H1 (cell line): ENCODE results near the gene TBC1D9. TPM values are rescaled to one million over a fixed set of nuclear protein-coding genes. Genes with fewer than 3 reads are reported as not detected.

ENCODE experiments used
- CTCF ChIA-PET: fragments of 300-600 bp; sonication (Branson Sonifier 250); formaldehyde crosslinking; loops from one replicate; lab custom pipeline; 2021; ENCODE audit not compliant: partially characterized antibody; lab: Charles Lee
- POLR2A ChIA-PET: fragments of 300-600 bp; sonication (Branson Sonifier 250); formaldehyde crosslinking; loops from one replicate; lab custom pipeline; 2021; ENCODE audit warnings: inconsistent platforms; ENCODE audit not compliant: partially characterized antibody; lab: Charles Lee
- DNase-seq, 2 experiments: peaks; one replicate each; pipeline versions ENCODE4 v3.0.0 to v3.0.0-alpha.2; 2010 to 2022; ENCODE audit warnings: low spot score in 2 of 2, low read depth in 1 of 2, mixed read lengths in 1 of 2
- FAIRE-seq: peaks from 2 replicates; lab custom pipeline; 2011; peaks lifted over from hg19 to GRCh38; lab: Jason Lieb, UNC
- H2AFZ ChIP-seq: 2 replicates; pipeline ENCODE4 v1.8.1; 2012; ENCODE audit warnings: low read length, inconsistent platforms
- H2AK5ac ChIP-seq: 2 replicates; pipeline ENCODE4 v1.6.1; 2013; ENCODE audit warnings: low read depth, low read length
- H2BK120ac ChIP-seq: replicated peaks from 2 replicates; pipeline ENCODE3; 2013; ENCODE audit warnings: low read depth, low read length, inconsistent platforms
- H2BK12ac ChIP-seq: 2 replicates; pipeline ENCODE4 v1.6.1; 2013; ENCODE audit warnings: low read depth, low read length
- H2BK15ac ChIP-seq: 2 replicates; pipeline ENCODE4 v1.6.1; 2013; ENCODE audit warnings: low read length
- H2BK20ac ChIP-seq: 2 replicates; pipeline ENCODE4 v1.6.1; 2013; ENCODE audit warnings: low read length
- H2BK5ac ChIP-seq: 2 replicates; pipeline ENCODE4 v1.6.1; 2013; ENCODE audit warnings: low read depth, low read length
- H3K14ac ChIP-seq: 2 replicates; pipeline ENCODE4 v1.6.1; 2013; ENCODE audit warnings: inconsistent platforms; ENCODE audit not compliant: insufficient read length
- H3K18ac ChIP-seq: 2 replicates; pipeline ENCODE4 v1.6.1; 2013; ENCODE audit warnings: low read length; ENCODE audit errors: extremely low read depth
- H3K23ac ChIP-seq: 2 replicates; pipeline ENCODE4 v1.6.1; 2013; ENCODE audit warnings: inconsistent platforms; ENCODE audit not compliant: insufficient read length
- H3K23me2 ChIP-seq: 2 replicates; pipeline ENCODE4 v1.6.1; 2013; ENCODE audit warnings: low read depth, low read length
- H3K27ac ChIP-seq: 2 replicates; pipeline ENCODE4 v1.6.1; 2011; ENCODE audit warnings: low read depth, low read length, inconsistent platforms
- H3K27me3 ChIP-seq, 4 experiments: replicated peaks in 1 of 4; 1 replicate in 1 of 4; 2 replicates in 3 of 4; pipeline versions ENCODE4 v1.6.1 to v1.8.1; 2011 to 2013; ENCODE audit warnings: low read length in 3 of 4, mild to moderate bottlenecking in 3 of 4, inconsistent platforms in 2 of 4, mixed read lengths in 2 of 4, moderate library complexity in 1 of 4; ENCODE audit not compliant: control insufficient read depth in 3 of 4, insufficient read depth in 3 of 4; ENCODE audit errors: extremely low read depth in 1 of 4
- H3K36me3 ChIP-seq, 4 experiments: 2 replicates each; pipeline versions ENCODE4 v1.6.1 to v1.8.1; 2011 to 2013; ENCODE audit warnings: mild to moderate bottlenecking in 4 of 4, low read length in 3 of 4, moderate library complexity in 2 of 4, control low read depth in 1 of 4, inconsistent platforms in 1 of 4; ENCODE audit not compliant: insufficient read depth in 4 of 4, control insufficient read depth in 2 of 4
- H3K4ac ChIP-seq: replicated peaks from 2 replicates; pipeline ENCODE3; 2013; ENCODE audit warnings: low read length, low read depth, mixed read lengths, inconsistent platforms; ENCODE audit not compliant: insufficient read length
- H3K4me1 ChIP-seq, 4 experiments: replicated peaks in 1 of 4; 1 replicate in 1 of 4; 2 replicates in 3 of 4; pipeline versions ENCODE4 v1.6.1 to v1.8.1; 2011 to 2013; ENCODE audit warnings: low read length in 3 of 4, inconsistent platforms in 2 of 4, mixed read lengths in 1 of 4; ENCODE audit not compliant: insufficient read depth in 4 of 4, control insufficient read depth in 3 of 4
- H3K4me2 ChIP-seq, 2 experiments: 2 replicates each; pipeline versions ENCODE4 v1.6.1 to v1.8.1; 2011 to 2013; ENCODE audit warnings: low read depth in 2 of 2, low read length in 2 of 2, control low read depth in 1 of 2, inconsistent platforms in 1 of 2, mild to moderate bottlenecking in 1 of 2; ENCODE audit not compliant: insufficient read depth in 1 of 2
- H3K4me3 ChIP-seq, 4 experiments: fragments of 200-600, 300-600 bp in 1 of 4; sonication (generic), shearing (Covaris generic), sonication (Bioruptor Twin) in 1 of 4; 2 replicates each; pipeline versions ENCODE4 v1.5.1 to v1.8.1; 2011 to 2016; ENCODE audit warnings: low read length in 4 of 4, low read depth in 3 of 4, control low read depth in 2 of 4, inconsistent platforms in 2 of 4, mild to moderate bottlenecking in 2 of 4, mixed read lengths in 1 of 4, moderate library complexity in 1 of 4; ENCODE audit not compliant: insufficient read depth in 2 of 4; ENCODE audit errors: extremely low read depth in 1 of 4
- H3K56ac ChIP-seq: replicated peaks from 2 replicates; pipeline ENCODE3; 2013; ENCODE audit warnings: low read depth, mild to moderate bottlenecking, mixed read lengths, low read length, inconsistent platforms; ENCODE audit not compliant: insufficient read length
- H3K79me1 ChIP-seq: 2 replicates; pipeline ENCODE4 v1.6.1; 2013; ENCODE audit warnings: low read depth, low read length, control low read depth
- H3K79me2 ChIP-seq, 2 experiments: 2 replicates each; pipeline versions ENCODE4 v1.6.1 to v1.8.1; 2012 to 2013; ENCODE audit warnings: low read length in 2 of 2, mild to moderate bottlenecking in 2 of 2, inconsistent platforms in 1 of 2; ENCODE audit not compliant: insufficient read depth in 2 of 2, control insufficient read depth in 1 of 2
- H3K9ac ChIP-seq, 4 experiments: replicated peaks in 1 of 4; 1 replicate in 1 of 4; 2 replicates in 3 of 4; pipeline versions ENCODE4 v1.6.1 to v1.8.1; 2011 to 2013; ENCODE audit warnings: low read depth in 3 of 4, low read length in 3 of 4, control low read depth in 2 of 4, mild to moderate bottlenecking in 2 of 4, moderate library complexity in 2 of 4, inconsistent platforms in 1 of 4; ENCODE audit errors: extremely low read depth in 1 of 4
- H3K9me3 ChIP-seq, 2 experiments: 2 replicates each; pipeline versions ENCODE4 v1.6.1 to v1.8.1; 2012 to 2013; ENCODE audit warnings: mild to moderate bottlenecking in 2 of 2, moderate library complexity in 2 of 2, control low read depth in 1 of 2, inconsistent platforms in 1 of 2, low read depth in 1 of 2, low read length in 1 of 2, mixed read lengths in 1 of 2; ENCODE audit not compliant: insufficient read depth in 2 of 2
- H4K20me1 ChIP-seq, 2 experiments: replicated peaks in 1 of 2; 2 replicates each; pipeline versions ENCODE3 to v1.8.1; 2011 to 2013; ENCODE audit warnings: inconsistent platforms in 2 of 2, low read length in 2 of 2, mild to moderate bottlenecking in 1 of 2; ENCODE audit not compliant: insufficient read depth in 2 of 2, control insufficient read depth in 1 of 2
- H4K5ac ChIP-seq: 2 replicates; pipeline ENCODE4 v1.6.1; 2013; ENCODE audit warnings: low read length, low read depth, mixed read lengths, inconsistent platforms; ENCODE audit not compliant: insufficient read length
- H4K8ac ChIP-seq: 2 replicates; pipeline ENCODE4 v1.8.0; 2013; ENCODE audit warnings: mild to moderate bottlenecking, moderate library complexity, low read length, inconsistent platforms; ENCODE audit not compliant: insufficient read depth; ENCODE audit errors: extremely low read depth
- H4K91ac ChIP-seq: replicated peaks from 2 replicates; pipeline ENCODE3; 2013; ENCODE audit warnings: low read length, mixed read lengths, inconsistent platforms; ENCODE audit not compliant: insufficient read length
- ASH2L ChIP-seq: fragments of 200-600, 300-600 bp; sonication (generic); IDR thresholded peaks from one replicate; pipeline ENCODE4 v1.7.1; 2017; ENCODE audit warnings: low read length
- CTCF ChIP-seq, 3 experiments: IDR thresholded peaks; 1 replicate in 2 of 3; 2 replicates in 1 of 3; pipeline versions ENCODE4 v1.5.1 to v1.6.1; 2011; ENCODE audit warnings: low read length in 3 of 3, mild to moderate bottlenecking in 3 of 3, inconsistent platforms in 2 of 3, low read depth in 1 of 3, moderate library complexity in 1 of 3; ENCODE audit not compliant: insufficient read depth in 1 of 3; ENCODE audit errors: control extremely low read depth in 1 of 3
- EGR1 ChIP-seq: IDR thresholded peaks from 2 replicates; pipeline ENCODE4 v1.6.1; 2011; ENCODE audit warnings: low read depth, low read length, borderline replicate concordance
- EP300 ChIP-seq, 2 experiments: IDR thresholded peaks; 1 replicate in 1 of 2; 2 replicates in 1 of 2; pipeline ENCODE4 v1.6.1; 2011 to 2012; ENCODE audit warnings: low read depth in 2 of 2, low read length in 2 of 2, mild to moderate bottlenecking in 2 of 2, borderline replicate concordance in 1 of 2, inconsistent platforms in 1 of 2, moderate library complexity in 1 of 2
- POU5F1 ChIP-seq: IDR thresholded peaks from 2 replicates; pipeline ENCODE4 v1.6.1; 2011; ENCODE audit warnings: low read depth, mild to moderate bottlenecking, low read length, moderate library complexity
- RAD21 ChIP-seq, 2 experiments: IDR thresholded peaks in 1 of 2; conservative IDR thresholded peaks in 1 of 2; 2 replicates each; pipeline ENCODE4 v1.6.1; 2011; ENCODE audit warnings: low read depth in 2 of 2, low read length in 2 of 2, improper control_type of control experiment in 1 of 2, inconsistent platforms in 1 of 2, mild to moderate bottlenecking in 1 of 2, moderate library complexity in 1 of 2
- TAF1 ChIP-seq: IDR thresholded peaks from 2 replicates; pipeline ENCODE4 v1.6.1; 2011; ENCODE audit warnings: mild to moderate bottlenecking, low read depth, low read length
- TEAD4 ChIP-seq: IDR thresholded peaks from 2 replicates; pipeline ENCODE4 v1.6.1; 2012; ENCODE audit warnings: low read depth, low read length, inconsistent platforms, mixed read lengths
- YY1 ChIP-seq: IDR thresholded peaks from 2 replicates; pipeline ENCODE4 v1.6.1; 2011; ENCODE audit warnings: low read depth, mild to moderate bottlenecking, low read length
- WGBS, 2 experiments: shearing (Covaris generic) in 1 of 2; methylation state at CpG; one replicate each; pipeline versions ENCODE4 v1.1.6 to v1.1.7; 2013 to 2015; ENCODE audit warnings: low lambda C conversion rate in 2 of 2, mixed read lengths in 2 of 2, inconsistent platforms in 1 of 2, low coverage in 1 of 2, missing lambda C conversion rate in 1 of 2; ENCODE audit not compliant: insufficient replicate concordance in 2 of 2, insufficient coverage in 1 of 2, insufficient read length in 1 of 2; ENCODE audit errors: extremely low coverage in 1 of 2, missing lambda C conversion rate in 1 of 2; 5-methylcytosine and 5-hydroxymethylcytosine counted together
- polyA plus RNA-seq, 7 experiments: library from polyadenylated mRNA; depleted of rRNA in 3 of 7; stranded (reverse) in 5 of 7; unstranded in 2 of 7; fragments of >200 nt in 5 of 7; fragments of 200-250 nt in 2 of 7; gene quantifications; 1 replicate in 5 of 7; 2 replicates in 1 of 7; 4 replicates in 1 of 7; pipeline versions ENCODE4 v1.2.1 to v1.2.3, GENCODE V29; 2011 to 2013; ENCODE audit warnings: missing spikeins in 2 of 7, mixed read lengths in 2 of 7
- total RNA-seq: library from RNA; stranded (reverse); fragmentation: NEBNext Ultra II Directional; extraction: Animal tissue kit (Norgen Biotek cat#: 25700); gene quantifications from 2 replicates; pipeline ENCODE4 v1.2.1, GENCODE V29; 2021

The TBC1D9 gene
- total and polyA plus RNA-seq, 2 of the 8 experiments (the other 6 are each of a cell fraction or from before 2014, with no cell fraction given) = 0.94 to 1.0 TPM

GRCh38 chr4:140641789-140642439 lies 114.3 kb downstream of the TBC1D9 start:
- CTCF ChIA-PET = interaction anchor here (0.7 to 2.3 kb wide), 26 partner anchors 12 to 272 kb away, joined by 3 to 12 read pairs (median 4); partner anchors contain the start of gene ELMOD2
- H2AFZ ChIP-seq = peak overlapping the region; percentile 36

More at GRCh38 chr4:140641789-140642439, 114.3 kb downstream of the TBC1D9 start:
- Histone ChIP-seq H3K4ac (no peak overlapping the region), H2BK120ac (no peak overlapping the region), H3K27ac (no peak overlapping the region), H2BK20ac (no peak overlapping the region), H4K20me1 (no peaks in the 10 kb centered on the region), H3K4me1 (peaks cover 0 to 2% (median 0%) of the 10 kb centered on the region in 4 experiments; a peak in 5 of 7 replicates), H4K91ac (no peak overlapping the region), H2AK5ac (no peak overlapping the region), H3K27me3 (no peaks in the 10 kb centered on the region), H3K4me2 (peak overlapping the region; percentile 23 to 50; a peak in 2 of 4 replicates), H3K9ac (no peak overlapping the region), H3K23ac (no peak overlapping the region), H4K5ac (no peak overlapping the region), H3K23me2 (0 out of 2 replicates have a peak, but pooled peaks cover 1% of the 10 kb centered on the region), H3K36me3 (no peaks in the 10 kb centered on the region), H3K14ac (no peak overlapping the region), H4K8ac (peak overlapping the region; percentile 77; the same call in 1 of the 2 replicates), H2BK5ac (no peak overlapping the region), H2BK15ac (no peak overlapping the region), H3K56ac (no peak overlapping the region), H3K79me2 (no peaks in the 10 kb centered on the region), H3K4me3 (peak overlapping the region in 1 of 4 experiments; percentile 26; a peak in 1 of 8 replicates), H3K9me3 (no peaks in the 10 kb centered on the region), H3K18ac (no peak overlapping the region; the same call in 1 of the 2 replicates), H3K79me1 (no peaks in the 10 kb centered on the region), H2BK12ac (no peak overlapping the region)
- DNase-seq (peak in 1 of 2 experiments; percentile 71), FAIRE-seq (peak; percentile 57)
- POLR2A ChIA-PET = interaction anchor here (1.0 to 1.1 kb wide), 2 partner anchors 10 to 11 kb away, joined by 3 read pairs; no protein-coding TSS in a partner anchor
- TF ChIP-seq EGR1 (peak; percentile 41; the same call in 1 of the 2 replicates), RAD21 (IDR thresholded peaks at IDR 0.05 in 1 of 2, conservative IDR thresholded peaks at IDR 0.05 in 1 of 2; ENCODE audit: low read depth in 2 of 2, low read length in 2 of 2) (peak; percentile 67 to 69), ASH2L (peak; percentile 71), POU5F1 (no peak), TEAD4 (no peak), EP300 (IDR thresholded peaks at IDR 0.05; ENCODE audit: borderline replicate concordance in 1 of 2, low read depth in 2 of 2, low read length in 2 of 2) (no peak), CTCF (IDR thresholded peaks at IDR 0.05; ENCODE audit: control extremely low read depth in 1 of 3, insufficient read depth in 1 of 3, low read depth in 1 of 3, low read length in 3 of 3) (peak; percentile 54 to 62 (median 56)), TAF1 (no peak), YY1 (peak; percentile 64; the same call in 1 of the 2 replicates)
- 68% methylated on average over 25 of the region's 25 CpGs; no CpG with 5 or more reads in 1 of the 2 experiments for WGBS, 2 experiments
